Stimulated activated CD4-positive, alpha-beta T cell treated with anti-CD3 and anti-CD28 coated beads, Interleukin-4, amount 100 ng/mL, for 24 hours (primary cell): ENCODE measurements around the gene EPB41L4A.
"Not testable (repeated sequence)": the region's sequence is repeated elsewhere in the genome, so short reads cannot be mapped to it uniquely, and the experiment has no call there.

ENCODE experiments used
- DNase-seq: peaks from one replicate; pipeline ENCODE4 v3.0.0-alpha.2; 2020

Gene EPB41L4A, protein sequence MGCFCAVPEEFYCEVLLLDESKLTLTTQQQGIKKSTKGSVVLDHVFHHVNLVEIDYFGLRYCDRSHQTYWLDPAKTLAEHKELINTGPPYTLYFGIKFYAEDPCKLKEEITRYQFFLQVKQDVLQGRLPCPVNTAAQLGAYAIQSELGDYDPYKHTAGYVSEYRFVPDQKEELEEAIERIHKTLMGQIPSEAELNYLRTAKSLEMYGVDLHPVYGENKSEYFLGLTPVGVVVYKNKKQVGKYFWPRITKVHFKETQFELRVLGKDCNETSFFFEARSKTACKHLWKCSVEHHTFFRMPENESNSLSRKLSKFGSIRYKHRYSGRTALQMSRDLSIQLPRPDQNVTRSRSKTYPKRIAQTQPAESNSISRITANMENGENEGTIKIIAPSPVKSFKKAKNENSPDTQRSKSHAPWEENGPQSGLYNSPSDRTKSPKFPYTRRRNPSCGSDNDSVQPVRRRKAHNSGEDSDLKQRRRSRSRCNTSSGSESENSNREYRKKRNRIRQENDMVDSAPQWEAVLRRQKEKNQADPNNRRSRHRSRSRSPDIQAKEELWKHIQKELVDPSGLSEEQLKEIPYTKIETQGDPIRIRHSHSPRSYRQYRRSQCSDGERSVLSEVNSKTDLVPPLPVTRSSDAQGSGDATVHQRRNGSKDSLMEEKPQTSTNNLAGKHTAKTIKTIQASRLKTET

DNA sequence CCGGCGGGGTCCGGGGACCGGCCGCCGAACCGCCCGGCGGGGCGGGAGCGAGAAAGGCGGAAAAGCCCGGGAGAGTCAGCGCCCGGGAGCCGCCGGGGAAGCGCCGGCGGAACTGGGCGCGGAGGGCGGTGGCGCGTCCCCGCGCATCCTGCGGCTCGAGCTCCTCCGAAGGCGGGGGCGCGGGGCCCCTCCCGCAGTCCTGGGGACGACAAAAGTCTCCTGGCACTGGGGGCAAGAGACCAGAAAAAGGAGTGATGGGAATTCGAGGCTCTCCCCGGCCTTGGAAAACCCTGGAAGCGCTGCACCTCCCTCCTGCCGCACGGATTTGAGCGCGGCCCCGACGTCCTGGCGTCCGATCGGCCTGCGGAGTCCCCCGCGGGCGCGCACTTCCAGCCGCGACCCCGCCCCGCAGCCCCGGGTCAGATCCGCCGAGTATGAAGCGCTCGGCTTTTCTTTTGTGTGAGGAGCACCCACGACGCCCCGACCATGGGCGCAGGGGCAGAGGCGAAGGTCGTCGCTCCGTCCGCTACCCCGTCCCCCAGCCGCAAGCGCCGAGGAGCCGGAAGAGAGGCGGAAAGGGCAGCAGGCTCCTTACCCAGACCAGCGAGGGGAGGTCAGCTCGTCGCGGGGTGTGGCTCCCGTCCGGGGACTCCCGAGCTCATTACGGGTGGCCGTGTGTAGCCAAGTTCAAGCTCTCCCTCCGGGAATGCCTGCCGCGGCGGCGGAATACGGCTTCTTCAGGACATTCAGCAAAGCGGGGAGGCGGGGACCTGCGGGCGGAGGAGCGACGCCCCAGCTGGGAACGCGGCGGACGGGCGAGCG lies at the start of gene EPB41L4A:
EPB41L4A (minus strand) TSS at position 114 of the 822 bp plus-strand sequence. CDS start 238 bp downstream, outside the sequence.
- no peak for DNase-seq

DNA sequence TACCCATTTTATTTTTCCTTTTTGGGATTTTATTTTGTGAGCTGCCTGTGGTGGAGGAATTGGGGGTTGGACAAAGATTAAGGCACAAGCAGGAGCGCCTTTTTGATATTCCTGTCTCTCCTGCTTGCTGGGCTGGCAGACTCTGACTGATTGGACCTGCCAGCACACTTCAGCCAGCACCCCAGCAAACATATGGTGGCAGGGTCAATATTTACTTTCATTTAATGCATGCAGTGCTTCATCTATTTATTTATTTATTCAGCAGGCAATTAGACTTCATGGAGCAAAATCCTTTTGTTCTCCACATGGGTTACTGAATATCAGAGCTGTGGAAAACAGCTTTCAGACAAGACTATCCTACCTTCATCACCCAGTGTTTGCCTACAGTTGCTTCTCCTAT lies 48.4 kb upstream of the EPB41L4A start:
- DNase-seq = no peak

DNA sequence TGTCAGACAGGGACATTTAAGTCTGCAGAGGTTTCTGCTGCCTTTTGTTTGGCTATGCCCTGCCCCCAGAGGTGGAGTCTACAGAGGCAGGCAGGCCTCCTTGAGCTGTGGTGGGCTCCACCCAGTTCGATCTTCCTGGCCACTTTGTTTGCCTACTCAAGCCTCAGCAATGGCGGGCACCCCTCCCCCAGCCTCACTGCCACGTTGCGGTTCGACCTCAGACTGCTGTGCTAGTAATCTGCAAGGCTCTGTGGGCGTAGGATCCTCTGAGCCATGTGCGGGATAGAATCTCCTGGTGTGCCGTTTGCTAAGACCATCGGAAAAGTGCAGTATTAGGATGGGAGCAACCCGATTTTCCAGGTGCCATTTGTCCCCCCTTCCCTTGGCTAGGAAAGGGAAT lies 47.2 kb upstream of the EPB41L4A start:
- DNase-seq = not testable (repeated sequence)

DNA sequence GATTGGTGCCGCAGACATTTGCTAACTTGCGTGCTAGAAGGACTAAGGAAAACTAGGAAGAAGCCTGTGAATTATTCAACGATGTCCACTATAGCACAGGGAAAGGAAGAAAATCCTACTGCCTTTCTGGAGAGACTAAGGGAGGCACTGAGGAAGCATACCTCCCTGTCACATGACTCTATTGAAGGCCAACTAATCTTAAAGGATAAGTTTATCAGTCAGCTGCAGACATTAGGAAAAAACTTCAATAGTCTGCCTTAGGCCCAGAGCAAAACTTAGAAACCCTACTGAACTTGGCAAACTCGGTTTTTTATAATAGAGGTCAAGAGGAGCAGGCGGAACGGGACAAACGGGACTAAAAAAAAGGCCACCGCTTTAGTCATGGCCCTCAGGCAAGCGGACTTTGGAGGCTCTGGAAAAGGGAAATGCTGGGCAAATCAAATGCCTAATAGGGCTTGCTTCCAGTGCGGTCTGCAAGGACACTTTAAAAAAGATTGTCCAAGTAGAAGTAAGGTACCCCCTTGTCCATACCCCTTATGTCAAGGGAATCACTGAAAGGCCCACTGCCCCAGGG lies 28.2 kb upstream of the EPB41L4A start:
- DNase-seq = not testable (repeated sequence)

DNA sequence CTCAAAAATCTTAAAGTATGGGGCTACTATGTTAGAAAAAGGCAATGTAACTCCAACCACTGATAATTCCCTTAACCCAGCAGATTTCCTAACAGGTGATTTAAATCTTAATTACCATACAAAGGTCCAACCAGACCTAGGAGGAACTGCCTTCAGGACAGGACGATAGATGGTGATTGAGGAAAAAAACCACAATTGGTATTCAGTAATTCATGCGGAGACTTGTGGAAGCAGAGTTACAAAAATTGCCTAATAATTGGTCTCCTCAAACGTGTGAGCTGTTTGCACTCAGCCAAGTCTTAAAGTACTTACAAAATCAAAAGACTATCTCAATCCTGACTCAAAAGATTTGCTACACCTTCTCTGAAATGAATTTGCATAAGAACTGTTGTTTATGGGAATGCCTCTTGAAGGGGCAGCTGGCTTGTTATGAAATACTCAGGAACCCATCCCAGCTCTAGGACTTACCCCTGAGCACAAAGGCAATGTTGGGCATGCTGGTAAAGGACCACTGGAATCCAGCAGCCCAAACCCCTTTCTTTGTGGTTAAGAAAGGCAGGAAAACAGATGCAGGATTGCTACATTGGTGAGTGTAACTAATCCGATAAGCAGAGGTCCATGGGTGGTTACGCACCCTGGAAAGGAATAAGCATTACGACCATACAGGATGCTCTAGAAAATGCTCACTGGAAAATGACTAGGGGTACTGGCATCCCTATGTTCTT lies 26.7 kb upstream of the EPB41L4A start:
- no peak for DNase-seq

DNA sequence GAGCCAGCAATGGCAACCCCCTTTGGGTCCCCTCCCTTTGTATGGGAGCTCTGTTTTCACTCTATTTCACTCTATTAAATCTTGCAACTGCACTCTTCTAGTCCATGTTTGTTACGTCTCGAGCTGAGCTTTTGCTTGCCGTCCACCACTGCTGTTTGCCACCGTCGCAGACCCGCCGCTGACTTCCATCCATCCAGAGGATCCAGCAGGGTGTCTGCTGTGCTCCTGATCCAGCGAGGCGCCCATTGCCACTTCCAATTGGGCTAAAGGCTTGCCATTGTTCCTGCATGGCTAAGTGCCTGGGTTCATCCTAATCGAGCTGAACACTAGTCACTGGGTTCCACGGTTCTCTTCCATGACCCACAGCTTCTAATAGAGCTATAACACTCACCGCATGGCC lies 24.9 kb upstream of the EPB41L4A start:
- DNase-seq = not testable (repeated sequence)

DNA sequence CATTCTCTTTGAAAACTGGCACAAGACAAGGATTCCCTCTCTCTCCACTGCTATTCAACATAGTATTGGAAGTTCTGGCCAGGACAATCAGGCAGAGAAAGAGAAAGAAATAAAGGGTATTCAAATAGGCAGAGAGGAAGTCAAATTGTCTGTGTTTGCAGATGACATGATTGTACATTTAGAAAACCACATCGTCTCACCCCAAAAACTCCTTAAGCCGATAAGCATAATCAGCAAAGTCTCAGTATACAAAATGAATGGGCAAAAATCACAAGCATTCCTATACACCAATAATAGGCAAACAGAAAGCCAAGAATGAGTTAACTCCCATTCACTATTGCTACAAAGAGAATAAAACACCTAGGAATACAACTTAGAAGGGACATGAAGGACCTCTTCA lies 21.0 kb upstream of the EPB41L4A start:
- DNase-seq = no peak

DNA sequence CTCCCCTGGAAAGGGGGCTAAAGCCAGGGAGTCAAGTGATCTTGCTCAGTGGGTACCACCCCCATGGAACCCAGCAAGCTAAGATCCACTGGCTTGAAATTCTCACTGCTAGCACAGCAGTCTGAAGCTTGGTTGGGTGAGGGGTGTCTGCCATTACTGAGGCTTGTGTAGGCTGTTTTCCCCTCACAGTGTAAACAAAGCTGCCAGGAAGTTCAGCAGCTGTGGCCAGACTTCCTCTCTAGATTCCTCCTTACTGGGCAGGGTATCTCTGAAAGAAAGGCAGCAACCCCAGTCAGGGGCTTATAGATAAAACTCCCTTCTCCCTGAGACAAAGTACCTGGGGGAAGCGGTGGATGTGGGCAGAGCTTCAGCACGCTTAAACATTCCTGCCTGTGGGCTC lies 17.1 kb upstream of the EPB41L4A start:
- no peak for DNase-seq

DNA sequence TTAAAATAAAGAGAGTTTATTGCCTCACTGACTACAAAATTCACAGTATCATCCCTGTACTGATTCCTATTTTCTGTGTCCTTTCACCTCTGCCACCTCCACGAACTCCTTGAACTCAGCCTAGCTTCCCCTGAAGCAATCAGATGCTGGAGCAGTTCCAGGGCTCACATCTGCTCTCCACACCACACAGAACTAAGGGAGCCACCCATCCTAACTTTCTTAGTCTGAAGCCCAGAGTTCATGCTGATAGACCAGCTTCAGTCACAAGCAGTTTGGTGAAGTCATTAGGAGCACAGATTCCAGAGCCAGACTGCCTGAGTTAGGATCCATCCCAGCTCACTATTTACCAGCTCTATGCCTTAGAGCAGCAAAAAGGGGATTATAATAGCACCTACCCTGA lies 15.6 kb upstream of the EPB41L4A start:
- DNase-seq = no peak

DNA sequence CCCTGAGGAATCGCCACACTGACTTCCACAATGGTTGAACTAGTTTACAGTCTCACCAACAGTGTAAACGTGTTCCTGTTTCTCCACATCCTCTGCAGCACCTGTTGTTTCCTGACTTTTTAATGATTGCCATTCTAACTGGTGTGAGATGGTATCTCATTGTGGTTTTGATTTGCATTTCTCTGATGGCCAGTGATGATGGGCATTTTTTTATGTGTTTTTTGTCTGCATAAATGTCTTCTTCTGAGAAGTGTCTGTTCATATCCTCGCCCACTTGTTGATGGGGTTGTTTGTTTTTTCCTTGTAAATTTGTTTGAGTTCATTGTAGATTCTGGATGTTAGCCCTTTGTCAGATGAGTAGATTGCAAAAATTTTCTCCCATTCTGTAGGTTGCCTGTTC lies 7.1 kb upstream of the EPB41L4A start:
- not testable (repeated sequence) for DNase-seq

DNA sequence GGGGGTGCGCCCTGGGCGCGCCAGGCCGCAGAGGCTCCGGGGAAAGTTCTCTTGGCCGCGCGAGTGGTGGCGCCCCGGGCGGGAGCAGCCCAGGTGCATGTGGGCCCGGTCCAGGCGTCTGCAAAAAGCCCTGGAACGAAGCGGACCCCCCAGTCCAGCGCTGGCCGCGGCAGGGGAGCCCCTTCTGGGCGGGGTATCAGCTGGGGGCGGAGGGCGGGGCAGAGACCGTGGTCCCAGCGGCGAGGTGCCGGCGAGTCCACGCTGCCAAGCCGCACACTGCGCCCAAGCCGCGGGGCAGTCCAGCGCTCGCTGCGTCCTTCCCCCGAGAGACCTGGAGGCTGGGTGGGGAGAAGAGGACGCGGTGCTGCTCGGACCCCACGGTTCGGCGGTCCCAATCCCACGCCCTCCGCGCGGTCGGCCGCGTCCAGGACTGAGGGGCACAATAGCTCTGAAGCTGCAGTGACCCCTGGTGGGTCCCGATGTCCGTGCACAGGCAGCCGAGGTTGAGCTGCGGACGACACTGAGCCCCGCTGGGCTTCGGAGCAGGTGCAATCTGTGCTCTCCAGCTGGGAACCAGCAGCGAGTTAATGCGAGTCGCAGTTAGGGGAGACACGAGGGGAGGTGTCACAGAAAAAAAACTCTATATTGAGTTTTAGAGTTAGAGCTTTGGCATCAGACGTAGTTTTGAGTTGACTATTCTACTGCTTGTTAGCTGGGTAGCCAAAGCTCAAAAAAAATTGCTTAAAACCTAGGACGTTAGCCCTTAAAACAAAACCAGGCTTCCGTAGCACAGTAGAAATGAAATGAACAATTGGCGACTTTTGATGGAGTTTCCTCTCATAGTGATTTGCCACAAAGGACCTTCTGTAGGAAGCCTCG lies 1.1 kb upstream of the EPB41L4A start:
- DNase-seq = peak; percentile 12

DNA sequence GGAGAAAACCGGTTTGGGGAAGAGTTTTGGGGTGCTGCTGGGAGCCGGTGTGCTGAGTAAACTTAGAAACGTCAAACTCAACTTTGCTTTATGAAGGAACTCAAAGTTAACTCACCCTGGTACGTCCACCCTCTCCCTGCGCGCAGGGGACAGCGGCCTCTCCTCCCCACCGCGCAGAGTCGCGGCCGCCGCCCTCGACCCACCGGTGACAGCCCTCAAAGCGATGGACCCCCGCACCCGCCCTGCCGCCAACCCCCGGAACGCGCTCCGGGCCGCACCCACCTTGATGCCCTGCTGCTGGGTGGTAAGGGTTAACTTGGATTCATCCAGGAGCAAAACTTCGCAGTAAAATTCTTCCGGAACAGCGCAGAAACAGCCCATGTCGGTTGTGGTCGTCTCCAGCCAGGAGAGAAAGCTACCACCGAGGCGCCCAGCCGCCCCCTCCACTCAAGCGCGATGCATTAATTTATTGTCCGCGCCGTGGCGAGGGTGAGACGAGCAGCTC lies 366 bp downstream of the EPB41L4A start:
- no peak for DNase-seq

DNA sequence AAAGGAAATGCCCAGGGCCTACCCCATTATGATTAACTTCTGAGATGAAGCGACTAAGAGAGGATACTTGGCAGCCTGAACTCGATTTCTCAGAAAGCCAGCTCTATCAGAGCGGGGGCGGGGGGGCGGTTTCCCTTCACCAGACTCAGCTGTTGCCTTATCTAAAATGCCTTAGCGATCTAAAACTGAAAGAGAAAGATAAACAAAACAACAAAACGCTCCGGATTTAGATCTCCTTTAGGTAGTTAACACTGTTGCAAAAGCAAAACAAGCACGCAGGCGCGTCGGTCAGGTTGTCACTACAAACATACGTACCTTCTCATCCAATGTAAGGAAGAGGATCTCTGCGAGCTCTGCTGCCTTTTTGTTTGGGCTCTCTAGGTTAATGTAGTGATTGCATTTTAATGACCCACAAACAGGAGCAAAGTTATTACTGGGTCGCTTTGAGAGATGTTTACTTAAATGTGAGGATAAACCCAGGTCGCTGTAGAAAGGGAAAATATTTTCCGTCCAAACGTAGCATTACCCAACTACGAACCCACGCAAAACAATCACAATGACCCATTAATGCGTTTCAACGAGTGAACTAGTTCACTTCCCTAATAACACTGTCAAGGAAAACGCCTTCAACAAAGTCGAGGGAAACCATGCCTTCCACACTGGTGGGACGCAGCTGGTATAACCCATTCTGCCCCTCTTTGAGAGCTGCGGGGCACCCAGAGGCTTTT lies 982 bp downstream of the EPB41L4A start:
- DNase-seq = peak; percentile 28

DNA sequence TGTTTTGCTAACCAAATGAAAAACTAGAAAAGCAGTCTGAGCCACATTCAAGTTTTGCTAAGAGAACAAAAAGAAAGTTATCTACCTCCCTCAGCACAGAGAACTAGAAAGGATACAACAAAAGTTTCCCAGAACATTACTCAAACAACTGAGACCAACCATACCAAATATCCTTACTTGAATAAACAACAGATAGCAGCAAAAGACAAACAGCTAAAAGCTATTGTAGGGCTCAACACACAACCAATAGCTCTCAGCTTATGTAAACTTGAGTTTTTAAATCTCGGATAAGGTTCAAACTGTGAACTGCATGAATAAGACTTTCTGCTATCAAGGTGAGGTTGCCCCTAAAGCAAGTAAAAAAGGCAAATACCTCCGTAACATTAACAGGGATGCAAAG lies 3.5 kb downstream of the EPB41L4A start:
- DNase-seq = no peak

DNA sequence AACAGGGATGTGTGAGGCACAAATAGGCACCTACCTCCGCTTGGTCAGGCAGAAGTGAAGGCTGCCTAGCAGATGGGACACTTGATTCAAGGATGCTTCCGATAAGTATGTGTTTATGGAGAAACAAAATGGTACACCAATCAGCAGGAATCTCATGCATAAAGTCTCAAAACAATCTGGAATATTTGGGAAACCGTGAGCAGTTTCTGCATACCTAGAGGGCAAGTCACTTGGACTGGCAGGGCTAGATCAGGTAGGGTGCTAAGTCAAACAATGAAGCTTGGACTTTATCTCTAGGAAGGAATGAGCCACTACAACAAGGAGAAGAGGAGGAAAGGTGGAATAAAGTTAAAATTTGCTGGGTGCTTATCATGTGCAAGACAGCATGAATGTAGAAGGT lies 5.5 kb downstream of the EPB41L4A start:
- DNase-seq = no peak

DNA sequence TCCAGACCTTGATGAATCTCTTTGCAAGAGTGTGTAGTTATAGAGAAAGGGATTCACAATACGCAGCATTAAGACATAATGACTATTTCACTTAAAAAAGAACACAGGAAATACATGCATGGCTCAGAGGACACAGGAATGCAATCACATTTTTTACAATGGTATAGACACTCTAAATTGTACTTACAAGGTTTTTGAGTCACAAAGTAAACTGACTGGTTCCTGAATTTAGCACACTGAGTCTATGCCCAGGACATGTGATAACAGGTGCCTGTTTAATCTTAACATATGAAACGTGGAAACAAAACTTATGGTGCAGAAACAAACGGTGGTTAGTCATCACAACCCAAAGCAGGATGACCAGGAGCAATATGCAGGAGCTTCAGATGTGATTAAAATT lies 6.7 kb downstream of the EPB41L4A start:
- no peak for DNase-seq

DNA sequence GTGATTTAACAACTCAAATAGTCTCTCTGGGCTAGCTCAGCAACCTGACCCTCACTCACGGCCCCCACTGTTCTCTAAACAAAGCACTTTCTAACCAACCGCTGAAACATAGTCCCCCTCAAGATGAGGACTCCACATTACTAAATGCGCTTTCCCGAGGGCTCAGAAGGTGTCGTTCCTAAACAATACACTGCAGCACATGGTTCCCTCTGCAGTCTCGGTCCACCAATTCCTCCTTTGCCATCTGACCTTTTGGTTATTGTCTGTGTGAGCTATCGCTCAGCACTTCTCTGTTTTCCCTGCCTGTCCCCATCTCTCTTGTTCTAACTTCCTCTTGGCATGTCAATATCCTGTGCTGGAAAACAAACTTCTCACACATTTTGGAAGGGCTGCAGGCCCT lies 7.2 kb downstream of the EPB41L4A start:
- DNase-seq = no peak

DNA sequence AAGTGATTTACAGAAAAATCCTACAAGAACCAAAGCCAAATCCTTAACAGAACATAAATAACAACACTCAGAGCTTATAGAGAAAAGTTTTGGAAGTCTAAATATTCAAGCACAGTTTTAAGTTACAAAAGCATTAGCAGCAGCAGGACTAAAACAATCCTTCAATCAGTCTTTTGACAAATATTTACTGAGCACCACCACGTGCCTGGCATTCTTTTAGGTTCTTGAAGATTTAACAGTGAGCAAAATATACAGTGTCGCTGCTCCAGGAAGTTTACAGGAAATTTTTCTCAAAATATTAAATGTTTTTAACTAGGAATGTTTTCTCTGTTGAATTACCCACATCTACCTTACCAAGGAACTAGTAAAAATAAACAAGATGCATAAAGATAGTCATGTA lies 11.4 kb downstream of the EPB41L4A start:
- DNase-seq = no peak

DNA sequence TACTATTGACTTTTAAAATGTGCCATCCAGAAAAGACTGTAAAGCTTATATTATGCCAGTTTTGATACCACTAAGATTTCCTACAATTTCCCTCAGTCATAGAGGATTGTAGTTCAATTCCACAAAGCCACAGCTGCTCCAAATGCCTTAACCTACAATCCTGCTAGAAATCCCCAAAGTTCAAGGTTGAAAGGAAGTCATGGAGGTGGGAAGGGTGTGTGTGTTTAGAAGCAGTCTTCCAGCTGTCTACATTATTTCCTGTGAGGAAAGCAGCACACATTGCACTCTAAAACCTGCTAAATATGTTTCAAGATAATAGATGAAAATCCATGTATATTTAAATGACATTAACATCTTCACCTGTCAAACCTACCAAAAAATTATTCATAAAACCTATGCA lies 11.8 kb downstream of the EPB41L4A start:
- DNase-seq = no peak

DNA sequence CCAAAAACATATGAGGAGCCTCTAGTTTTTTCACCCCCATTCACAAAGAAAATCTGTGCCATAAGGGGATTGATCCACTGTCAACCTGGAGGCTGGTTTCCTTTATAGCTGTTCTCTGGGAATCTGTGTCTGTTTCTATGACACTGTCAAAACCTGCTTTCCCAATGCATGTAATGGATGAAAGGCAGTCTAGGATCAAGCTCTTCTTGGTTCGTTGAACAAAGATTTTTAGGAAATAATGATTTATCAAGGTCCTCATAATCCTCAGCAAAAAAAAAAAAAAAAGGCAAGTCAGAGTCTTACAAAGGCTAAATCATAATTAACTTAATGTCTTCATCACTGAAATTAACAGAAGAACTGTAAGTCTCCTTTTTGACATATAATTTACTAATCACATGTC lies 16.0 kb downstream of the EPB41L4A start:
- DNase-seq = no peak

DNA sequence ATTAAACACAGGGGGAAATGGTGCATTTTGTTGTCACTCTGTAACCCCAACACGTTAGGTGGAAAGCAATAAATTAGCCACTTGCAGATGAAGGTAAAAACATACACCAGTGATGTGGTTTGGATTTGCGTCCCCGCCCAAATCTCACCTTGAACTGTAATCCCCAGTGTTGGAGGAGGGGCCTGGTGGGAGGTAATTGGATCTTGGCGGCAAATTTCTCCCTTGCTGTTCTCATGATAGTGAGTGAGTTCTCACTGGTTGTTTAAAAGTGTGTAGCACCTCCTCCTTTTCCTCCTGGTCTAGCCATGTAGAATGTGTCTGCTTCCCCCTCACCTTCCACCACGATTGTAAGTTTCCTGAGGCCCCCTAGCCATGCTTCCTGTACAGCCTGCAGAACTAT lies 17.2 kb downstream of the EPB41L4A start:
- no peak for DNase-seq
